SK-N-SH treated with all-trans-retinoic acid at 6 μM for 48 hours (cell line): ENCODE data around the gene URM1.

Experiments
- ATAC-seq: fragments of 200-7000 bp; cut with Tn5 transposase; 3 replicates; pipeline ENCODE4 v1.9.1; 2020; ENCODE audit warnings: mild to moderate bottlenecking, moderate library complexity
- ARNTL ChIP-seq: fragments of 450-650 bp; formaldehyde crosslinking; IDR thresholded peaks from 2 replicates; pipeline ENCODE4 v1.5.0; 2020; ENCODE audit warnings: low read depth, mild to moderate bottlenecking, moderate library complexity, borderline replicate concordance
- BACH2 ChIP-seq: fragments of 250-450 bp; sonication (Bioruptor Pico); IDR thresholded peaks from 2 replicates; pipeline ENCODE4 v1.9.0; 2021; ENCODE audit warnings: mild to moderate bottlenecking, borderline replicate concordance
- CREB5 ChIP-seq: fragments of 250-450 bp; sonication (Bioruptor Pico); IDR thresholded peaks from 2 replicates; pipeline ENCODE4 v1.5.1; 2020; ENCODE audit warnings: low read depth, mild to moderate bottlenecking, moderate library complexity
- CSDC2 ChIP-seq: fragments of 250-450 bp; sonication (Bioruptor Pico); IDR thresholded peaks from 2 replicates; pipeline ENCODE4 v1.5.0; 2020; ENCODE audit warnings: mild to moderate bottlenecking, moderate library complexity
- CSRNP3 ChIP-seq: fragments of 250-450 bp; sonication (Bioruptor Pico); IDR thresholded peaks from 2 replicates; pipeline ENCODE4 v1.5.1; 2021; ENCODE audit warnings: mild to moderate bottlenecking, moderate library complexity
- ESRRG ChIP-seq: fragments of 250-450 bp; sonication (Bioruptor Pico); IDR thresholded peaks from 2 replicates; pipeline ENCODE4 v1.6.1; 2021; ENCODE audit warnings: mild to moderate bottlenecking
- GLIS3 ChIP-seq: fragments of 250-450 bp; sonication (Bioruptor Pico); IDR thresholded peaks from 2 replicates; pipeline ENCODE4 v1.5.0; 2020; ENCODE audit warnings: mild to moderate bottlenecking, moderate library complexity
- ISL1 ChIP-seq: fragments of 250-450 bp; sonication (Bioruptor Pico); IDR thresholded peaks from 2 replicates; pipeline ENCODE4 v2.1.2; 2022; ENCODE audit warnings: mild to moderate bottlenecking, moderate library complexity
- OSR1 ChIP-seq: fragments of 250-450 bp; sonication (Bioruptor Pico); IDR thresholded peaks from 2 replicates; pipeline ENCODE4 v1.8.0; 2022; ENCODE audit warnings: moderate library complexity, mild to moderate bottlenecking, inconsistent platforms
- PATZ1 ChIP-seq: fragments of 250-450 bp; sonication (Bioruptor Pico); IDR thresholded peaks from 2 replicates; pipeline ENCODE4 v1.8.0; 2020; ENCODE audit warnings: mild to moderate bottlenecking, moderate library complexity, borderline replicate concordance
- POU6F1 ChIP-seq: fragments of 250-450 bp; sonication (Bioruptor Pico); IDR thresholded peaks from 2 replicates; pipeline ENCODE4 v1.8.0; 2021; ENCODE audit warnings: low read depth, mild to moderate bottlenecking, moderate library complexity, borderline replicate concordance
- PPARA ChIP-seq: fragments of 250-450 bp; sonication (Bioruptor Pico); IDR thresholded peaks from 2 replicates; pipeline ENCODE4 v1.5.0; 2020; ENCODE audit warnings: mild to moderate bottlenecking, borderline replicate concordance
- SNAI2 ChIP-seq: fragments of 250-450 bp; sonication (Bioruptor Pico); IDR thresholded peaks from 2 replicates; pipeline ENCODE4 v1.5.0; 2020; ENCODE audit warnings: mild to moderate bottlenecking, moderate library complexity
- TCF4 ChIP-seq: fragments of 250-450 bp; sonication (Bioruptor Pico); IDR thresholded peaks from 2 replicates; pipeline ENCODE4 v1.8.0; 2021; ENCODE audit warnings: mild to moderate bottlenecking, moderate library complexity, borderline replicate concordance
- TOX ChIP-seq: fragments of 250-450 bp; sonication (Bioruptor Pico); IDR thresholded peaks from 2 replicates; pipeline ENCODE4 v1.8.0; 2021; ENCODE audit warnings: mild to moderate bottlenecking, moderate library complexity, borderline replicate concordance
- TSHZ2 ChIP-seq: fragments of 250-450 bp; sonication (Bioruptor Pico); IDR thresholded peaks from 2 replicates; pipeline ENCODE4 v1.5.0; 2020; ENCODE audit warnings: mild to moderate bottlenecking, moderate library complexity
- ZC3H10 ChIP-seq: fragments of 250-450 bp; sonication (Bioruptor Pico); IDR thresholded peaks from 2 replicates; pipeline ENCODE4 v1.5.1; 2021; ENCODE audit warnings: mild to moderate bottlenecking, moderate library complexity
- ZFP3 ChIP-seq: fragments of 250-450 bp; sonication (Bioruptor Pico); IDR thresholded peaks from 2 replicates; pipeline ENCODE4 v1.5.0; 2020; ENCODE audit warnings: mild to moderate bottlenecking, moderate library complexity
- ZFP30 ChIP-seq: fragments of 450-650 bp; formaldehyde crosslinking; IDR thresholded peaks from 2 replicates; pipeline ENCODE4 v1.5.0; 2022; ENCODE audit warnings: mild to moderate bottlenecking, moderate library complexity
- ZNF565 ChIP-seq: fragments of 450-650 bp; formaldehyde crosslinking; conservative IDR thresholded peaks from 2 replicates; pipeline ENCODE4 v1.5.0; 2020; ENCODE audit warnings: low read depth, mild to moderate bottlenecking, moderate library complexity
- ZNF70 ChIP-seq: fragments of 450-650 bp; formaldehyde crosslinking; IDR thresholded peaks from 2 replicates; pipeline ENCODE4 v1.5.0; 2020; ENCODE audit warnings: mild to moderate bottlenecking, moderate library complexity
- ZNF8 ChIP-seq: fragments of 450-650 bp; formaldehyde crosslinking; IDR thresholded peaks from 2 replicates; pipeline ENCODE4 v1.5.0; 2020; ENCODE audit warnings: mild to moderate bottlenecking, moderate library complexity

URM1 gene

GRCh38 chr9:128414461-128414860, 43.3 kb downstream of the URM1 start:
- ATAC-seq: 0 out of 3 replicates have a peak, but pooled peaks have one; percentile 10
- TF ChIP-seq ZNF8 (no peak), PATZ1 (CRISPR knock-in tag) (no peak), TSHZ2 (no peak), ZNF565 (no peak), PPARA (CRISPR knock-in tag) (no peak), ISL1 (CRISPR knock-in tag) (no peak), CREB5 (no peak), ZNF70 (CRISPR knock-in tag) (no peak), ESRRG (CRISPR knock-in tag) (no peak), ZFP3 (no peak), GLIS3 (CRISPR knock-in tag) (no peak), TCF4 (CRISPR knock-in tag) (no peak), ZFP30 (CRISPR knock-in tag) (no peak), TOX (CRISPR knock-in tag) (no peak)

GRCh38 chr9:128415281-128415680, 44.1 kb downstream of the URM1 start:
- no peak for ATAC-seq
- TF ChIP-seq ZNF8 (no peak), ESRRG (CRISPR knock-in tag) (no peak), SNAI2 (CRISPR knock-in tag) (no peak)

- ATAC-seq: no peak
- no peak for TF ChIP-seq BACH2 (CRISPR knock-in tag)
- no peak for TF ChIP-seq GLIS3 (CRISPR knock-in tag)
- no peak for TF ChIP-seq ARNTL
- no peak for TF ChIP-seq ZNF8
Observed at GRCh38 chr9:128416014-128416413, 44.8 kb downstream of the URM1 start.

GRCh38 chr9:128416432-128417019, 45.4 kb downstream of the URM1 start:
- TF ChIP-seq ZNF8 (no peak), GLIS3 (CRISPR knock-in tag) (no peak), OSR1 (CRISPR knock-in tag) (no peak), ARNTL (no peak), ZFP3 (no peak), TCF4 (CRISPR knock-in tag) (no peak), POU6F1 (CRISPR knock-in tag) (no peak), ZC3H10 (CRISPR knock-in tag) (no peak), BACH2 (CRISPR knock-in tag) (no peak), CREB5 (no peak), ZFP30 (CRISPR knock-in tag) (no peak), CSRNP3 (no peak), CSDC2 (CRISPR knock-in tag) (no peak), PPARA (CRISPR knock-in tag) (no peak)
- no peak for ATAC-seq
